CD4-positive, alpha-beta T cell treated with Interleukin-10 for 1 hour (primary cell): ENCODE measurements around the gene THADA.
"Not testable (repeated sequence)": the region's sequence is repeated elsewhere in the genome, so short reads cannot be mapped to it uniquely, and the experiment has no call there.

ENCODE experiments used
- DNase-seq: peaks from one replicate; pipeline ENCODE4 v3.0.0-alpha.2; 2020

Gene THADA

DNA sequence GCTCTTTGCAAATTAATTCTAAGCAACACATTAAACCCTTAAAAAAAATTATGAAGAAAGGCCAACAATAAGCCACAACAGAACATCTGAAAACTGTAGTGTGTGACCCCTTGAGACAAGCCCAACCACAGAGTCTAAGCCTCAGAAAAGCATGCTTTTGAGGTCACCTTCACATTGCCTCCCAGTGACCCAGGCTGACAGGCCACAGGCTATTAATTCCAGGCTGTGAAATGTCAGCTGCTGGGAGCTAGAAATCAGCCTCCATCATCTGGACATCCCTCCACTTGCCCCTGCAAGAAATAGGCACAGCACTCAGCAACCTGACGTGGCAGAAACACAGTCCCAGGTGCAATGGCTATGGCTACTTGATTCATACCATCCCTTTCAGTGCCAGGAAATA lies 190.0 kb downstream of the THADA start:
- DNase-seq, result no peak

DNA sequence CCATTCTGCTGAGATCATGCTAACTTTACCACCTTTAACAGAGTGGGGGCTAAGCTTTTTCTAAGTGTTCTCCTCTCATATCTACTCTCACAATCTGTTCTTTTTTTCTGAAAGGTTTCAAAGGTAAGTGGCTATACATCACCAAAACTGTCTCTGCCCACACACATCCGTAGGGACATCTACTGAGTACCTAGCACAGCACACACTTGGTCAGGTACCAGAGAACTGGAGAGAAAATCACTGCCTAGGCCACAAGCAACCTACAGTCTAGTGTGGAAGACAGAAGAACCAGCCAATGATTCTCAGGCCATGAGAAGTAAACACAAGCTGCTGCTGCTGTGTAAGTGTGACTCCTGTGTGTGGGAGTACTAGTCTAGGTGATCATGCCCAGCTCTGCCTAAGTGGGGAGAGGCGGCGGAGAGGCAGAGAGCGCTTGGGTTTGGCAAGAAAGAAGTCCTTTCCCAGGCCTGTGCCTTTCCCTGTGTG lies 193.3 kb downstream of the THADA start:
- no peak for DNase-seq

DNA sequence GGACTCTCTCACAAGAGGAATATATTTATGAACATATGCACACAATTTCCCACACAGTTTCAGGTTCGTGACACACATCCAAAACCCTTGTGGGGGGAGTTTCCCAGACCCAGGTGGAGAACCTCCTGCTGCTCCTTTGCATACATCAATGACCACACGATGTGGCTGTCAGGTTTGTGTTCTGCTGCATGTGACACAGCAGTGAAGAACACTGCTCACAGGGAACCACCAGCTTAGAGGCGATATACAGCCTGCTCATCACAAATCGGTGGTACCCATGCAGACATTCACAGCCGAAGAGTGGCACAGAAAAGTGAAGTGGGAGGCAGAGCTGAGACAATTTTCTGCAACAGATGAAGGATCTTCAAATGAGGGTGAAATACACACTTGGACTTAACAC lies 193.8 kb downstream of the THADA start:
- no peak for DNase-seq

GRCh38 chr2:43400508-43400907 lies 195.3 kb downstream of the THADA start:
- DNase-seq, result no peak

DNA sequence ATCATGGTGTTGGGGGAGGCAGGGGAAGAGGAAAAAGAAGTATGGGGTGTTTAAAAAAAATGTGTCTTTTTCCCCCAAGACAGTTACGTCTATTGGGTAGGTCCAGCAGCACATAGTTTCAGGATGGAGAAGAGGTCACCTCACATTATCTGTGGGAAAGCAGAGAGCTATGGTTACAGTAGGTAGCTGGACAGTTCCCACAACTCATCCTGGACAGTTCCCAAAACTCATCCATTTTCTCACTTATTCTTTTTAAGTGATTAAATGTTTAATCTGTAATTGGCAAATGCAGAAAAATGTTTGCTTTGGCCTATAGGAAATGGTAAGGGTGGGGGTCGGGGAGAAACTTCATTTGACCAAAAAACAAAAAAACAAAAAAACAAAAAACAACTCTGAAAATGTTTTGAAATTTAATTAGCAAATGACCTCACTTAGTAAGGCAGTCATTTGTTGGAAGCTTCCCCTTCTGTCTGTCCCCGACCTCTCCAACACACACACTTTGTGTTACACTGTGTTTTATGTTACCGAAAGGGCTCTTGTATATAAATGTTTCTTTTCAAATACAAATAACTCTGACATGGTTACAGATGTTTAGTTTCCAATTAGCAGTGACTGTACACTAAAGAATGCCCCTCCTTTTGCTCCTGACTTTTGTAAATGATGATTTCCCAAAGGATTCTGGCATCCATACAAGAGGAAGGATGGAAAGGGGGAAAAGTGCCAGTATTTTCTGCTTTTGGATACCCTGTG lies 196.1 kb downstream of the THADA start:
- no peak for DNase-seq

DNA sequence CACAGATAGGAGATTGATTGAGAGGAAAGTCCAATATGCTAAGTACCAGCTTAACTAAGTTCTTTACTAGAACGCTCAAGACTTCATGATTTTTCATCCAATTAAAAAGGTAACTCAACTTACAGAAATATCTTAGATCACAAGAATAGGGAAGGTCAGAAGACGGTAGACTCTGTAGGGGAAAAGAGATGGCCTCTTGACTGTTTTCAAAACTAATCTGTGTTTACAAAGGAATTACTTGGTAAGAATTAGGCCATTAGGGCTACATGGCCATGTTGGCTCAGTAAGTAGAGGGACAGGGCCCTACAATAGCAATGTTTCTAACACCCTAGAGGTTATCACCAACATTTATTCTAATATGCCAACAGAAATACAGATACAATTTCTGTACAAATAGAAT lies 196.7 kb downstream of the THADA start:
- DNase-seq, result no peak

DNA sequence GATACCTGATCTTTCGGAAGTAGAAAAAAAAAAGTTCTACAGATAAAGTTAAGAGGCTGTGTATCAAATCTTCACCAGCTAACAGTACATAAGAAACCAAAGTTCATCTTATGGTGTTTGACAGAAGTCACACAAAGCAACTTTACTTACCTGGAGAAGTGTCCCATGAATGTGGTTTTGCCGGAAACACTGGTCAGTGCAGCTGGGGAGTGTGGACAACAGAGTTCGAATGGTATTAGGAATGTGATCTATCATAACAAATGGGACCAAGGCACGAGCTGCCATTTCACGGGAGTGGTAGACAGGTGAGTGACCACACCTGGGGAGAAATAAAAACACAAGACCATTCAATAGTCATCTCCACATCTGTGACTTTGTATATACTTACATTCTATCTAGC lies 198.0 kb downstream of the THADA start:
- no peak for DNase-seq

- no peak for DNase-seq
These were observed 198.4 kb downstream of the THADA start for GRCh38 chr2:43397411-43397810.

DNA sequence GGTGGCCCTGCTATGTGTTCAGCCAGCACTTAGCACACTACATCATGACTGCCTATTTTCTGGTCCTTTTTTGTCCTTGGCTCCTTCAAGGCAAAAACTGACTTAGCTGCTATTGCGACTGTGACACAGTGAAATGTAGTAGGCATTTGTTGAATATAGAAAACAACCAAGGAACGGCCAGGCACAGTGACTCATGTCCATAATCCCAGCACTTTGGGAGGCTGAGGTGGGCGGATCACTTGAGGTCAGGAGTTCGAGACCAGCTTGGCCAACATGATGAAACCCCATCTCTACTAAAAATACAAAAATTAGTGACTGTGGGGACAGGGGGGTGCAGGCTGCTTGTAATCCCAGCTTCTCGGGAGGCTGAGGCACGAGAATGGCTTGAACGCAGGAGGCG lies 199.5 kb downstream of the THADA start:
- not testable (repeated sequence) for DNase-seq

DNA sequence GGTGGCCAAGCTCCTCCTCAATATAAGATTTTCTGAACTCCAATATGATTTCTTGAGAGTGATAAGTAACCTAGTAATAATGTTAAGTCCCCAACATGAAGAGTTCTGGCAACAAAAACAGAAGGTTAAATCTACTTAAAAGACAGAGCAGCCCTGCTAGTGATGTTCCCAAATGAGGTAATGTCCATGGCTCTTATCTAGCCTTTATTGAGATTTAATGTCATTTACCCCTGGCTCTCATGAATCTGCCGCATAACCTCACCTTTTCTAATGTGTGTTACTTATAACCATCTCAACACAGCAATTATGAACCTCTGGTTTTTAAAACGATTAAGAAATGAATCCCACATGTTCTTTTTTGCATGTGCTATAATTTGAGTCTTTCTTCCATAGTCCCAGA lies 201.9 kb downstream of the THADA start:
- no peak for DNase-seq

DNA sequence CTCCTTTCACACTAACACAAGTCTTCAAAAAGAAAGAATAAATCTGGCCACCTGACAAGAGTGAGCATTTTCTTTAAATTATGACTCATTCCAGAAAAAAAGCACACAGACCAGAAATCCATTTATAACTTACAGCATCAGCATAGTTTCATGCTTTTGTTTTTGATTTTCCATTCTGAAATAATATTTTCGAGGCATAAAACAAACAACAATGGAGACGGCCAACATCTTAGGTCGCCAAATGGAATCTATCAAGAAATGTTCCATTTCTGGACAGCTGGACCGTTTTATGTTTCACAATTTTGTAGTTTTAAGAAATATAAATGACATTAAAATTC lies 204.0 kb downstream of the THADA start:
- DNase-seq, result no peak

DNA sequence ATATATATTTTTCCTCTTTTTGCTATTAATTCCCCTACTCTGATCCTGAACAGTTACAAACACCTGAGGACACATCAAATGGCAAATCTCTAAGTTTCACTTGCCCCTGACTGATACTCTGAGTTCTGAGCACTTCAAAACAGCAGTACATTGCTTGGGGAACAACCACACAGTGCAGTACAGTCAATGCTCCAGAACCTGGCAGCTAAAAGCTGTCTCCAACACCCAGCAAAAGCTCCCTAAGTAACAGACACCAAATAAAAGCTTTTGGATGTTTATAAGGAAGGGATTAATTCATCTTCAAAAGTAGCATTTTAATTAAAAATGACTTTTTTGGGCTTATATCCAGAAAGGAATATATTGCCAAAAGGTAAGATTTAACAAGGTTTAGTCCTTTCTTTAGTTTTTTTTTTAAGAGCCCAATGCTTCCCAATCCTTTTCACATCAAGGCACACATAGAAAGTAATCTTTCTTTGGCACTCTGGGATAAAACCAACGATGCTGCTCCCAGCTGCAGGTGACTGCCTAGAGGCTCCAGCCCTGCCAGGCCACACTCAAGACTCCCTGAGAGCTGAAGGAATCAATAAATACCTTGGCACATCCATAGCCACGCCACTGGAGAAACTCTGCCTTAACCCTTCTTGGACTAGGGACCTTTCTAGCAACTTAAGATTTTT lies 204.5 kb downstream of the THADA start:
- DNase-seq, result no peak

DNA sequence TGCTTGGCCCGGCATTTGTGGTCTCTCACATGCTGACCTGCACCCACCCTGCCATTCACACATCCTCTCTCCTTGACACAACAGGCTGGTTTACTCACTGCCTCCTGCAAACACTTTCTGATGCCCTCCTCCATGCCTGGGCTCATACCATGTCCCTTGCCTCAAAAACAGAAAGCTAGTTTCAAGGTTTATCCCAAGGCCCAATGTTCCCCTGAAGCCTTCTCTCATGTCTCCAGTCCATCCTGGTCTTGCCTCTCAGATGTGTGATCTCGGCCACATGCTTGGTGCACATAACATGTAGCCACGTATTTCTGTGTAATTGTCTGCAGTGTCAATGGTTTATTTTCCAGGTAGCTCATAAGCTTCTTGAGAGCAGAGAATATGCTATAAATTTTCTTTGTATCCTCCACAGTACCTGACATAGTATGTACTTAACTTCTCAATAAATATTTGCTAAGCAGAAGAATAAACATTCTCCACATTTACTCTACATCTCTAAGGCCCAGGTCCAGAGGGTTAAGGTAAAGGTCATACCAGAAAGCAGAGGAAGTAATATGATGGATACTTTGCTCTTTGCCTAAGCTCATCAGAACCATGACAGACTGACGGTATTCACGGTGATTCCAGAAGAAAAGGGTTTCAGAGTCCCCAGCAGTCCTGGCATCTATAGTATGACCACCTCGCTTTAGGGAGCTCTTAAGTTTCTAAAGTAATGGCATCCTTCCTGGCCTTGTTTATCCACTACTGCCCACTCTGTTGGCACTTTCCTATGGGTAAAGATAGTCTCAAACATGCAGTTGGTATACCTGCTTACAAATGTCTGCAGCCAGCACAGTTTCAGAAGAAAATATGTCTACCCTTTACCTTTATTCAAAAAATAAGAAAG lies 206.0 kb downstream of the THADA start:
- no peak for DNase-seq

- no peak for DNase-seq
These were observed 207.5 kb downstream of the THADA start for GRCh38 chr2:43388371-43388770.

GRCh38 chr2:43387092-43388062 lies 208.5 kb downstream of the THADA start:
- DNase-seq, result no peak

- DNase-seq, result not testable (repeated sequence)
These were observed 209.2 kb downstream of the THADA start for GRCh38 chr2:43386679-43387078.

GRCh38 chr2:43384143-43384542 lies 211.7 kb downstream of the THADA start:
- no peak for DNase-seq

DNA sequence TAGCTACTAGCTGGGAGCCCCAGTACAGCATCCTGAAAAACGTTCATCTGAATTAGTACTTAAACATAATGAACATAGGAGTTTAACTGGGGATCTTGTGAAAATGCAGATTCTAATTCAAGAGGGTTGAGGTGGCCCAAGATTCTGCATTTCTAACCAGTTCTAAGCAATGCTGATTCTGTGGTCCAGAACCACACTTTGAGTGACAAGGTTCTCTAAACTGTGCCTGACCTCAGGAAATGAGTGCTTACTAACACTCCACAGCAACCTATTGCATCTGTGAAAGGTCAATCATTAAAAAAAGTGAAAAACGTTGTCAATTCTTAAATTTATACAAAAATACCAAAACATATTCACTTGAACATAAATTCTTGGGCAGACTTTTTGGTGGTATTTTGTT lies 212.3 kb downstream of the THADA start:
- DNase-seq, result no peak

GRCh38 chr2:43379494-43379893 lies 216.3 kb downstream of the THADA start:
- DNase-seq, result no peak

DNA sequence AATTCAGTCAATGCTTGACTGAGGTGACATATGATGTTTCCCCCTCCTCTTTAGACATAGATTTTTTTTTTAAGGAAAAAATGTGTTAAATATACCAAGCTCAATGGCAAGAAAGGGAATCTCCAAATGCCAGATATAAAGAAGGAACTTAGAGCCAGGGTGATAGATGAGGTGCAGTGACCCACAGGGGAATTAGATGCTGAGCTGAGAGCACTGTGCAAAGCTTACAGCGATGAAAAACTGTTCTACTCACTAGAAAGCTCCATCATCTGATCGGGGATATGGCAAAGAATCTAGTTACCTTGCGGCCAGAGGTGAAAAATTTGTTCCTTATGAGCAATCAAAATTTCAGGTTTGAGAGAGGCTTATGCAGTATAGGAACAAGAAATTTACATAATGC lies 218.5 kb downstream of the THADA start:
- DNase-seq, result no peak

DNA sequence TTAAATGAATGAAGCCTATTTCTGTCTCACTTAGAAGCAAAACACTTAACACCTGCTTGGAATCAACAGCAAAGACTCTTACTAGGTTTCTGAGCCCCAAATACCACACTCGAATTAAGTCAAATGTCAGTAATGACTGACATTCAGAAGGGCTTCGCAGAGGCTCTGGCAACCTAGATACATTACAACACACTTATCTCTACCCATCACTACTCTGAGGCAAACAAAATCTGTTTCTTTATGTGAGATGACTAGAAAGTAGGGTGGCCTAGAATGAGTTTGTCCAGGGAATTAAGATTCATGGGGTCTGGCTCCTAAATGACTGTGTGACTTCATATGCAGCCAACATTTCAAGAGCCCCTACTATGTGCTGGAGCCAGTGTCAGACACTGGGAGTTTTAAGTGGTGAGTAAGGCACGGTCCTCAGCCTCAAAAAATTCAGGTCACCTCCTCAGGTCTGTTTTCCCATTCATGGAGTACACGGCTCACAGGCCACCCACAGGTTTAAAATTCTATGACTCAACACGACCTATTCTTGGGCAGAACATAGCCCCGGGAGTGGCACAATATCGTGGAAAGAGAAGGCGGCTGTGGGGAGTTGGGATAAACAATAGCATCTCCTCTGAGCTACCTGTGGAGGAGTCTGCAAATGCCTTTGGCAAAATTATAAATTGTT lies 219.2 kb downstream of the THADA start:
- no peak for DNase-seq
